ENCODE results near the gene PREX1.

Gene PREX1

DNA sequence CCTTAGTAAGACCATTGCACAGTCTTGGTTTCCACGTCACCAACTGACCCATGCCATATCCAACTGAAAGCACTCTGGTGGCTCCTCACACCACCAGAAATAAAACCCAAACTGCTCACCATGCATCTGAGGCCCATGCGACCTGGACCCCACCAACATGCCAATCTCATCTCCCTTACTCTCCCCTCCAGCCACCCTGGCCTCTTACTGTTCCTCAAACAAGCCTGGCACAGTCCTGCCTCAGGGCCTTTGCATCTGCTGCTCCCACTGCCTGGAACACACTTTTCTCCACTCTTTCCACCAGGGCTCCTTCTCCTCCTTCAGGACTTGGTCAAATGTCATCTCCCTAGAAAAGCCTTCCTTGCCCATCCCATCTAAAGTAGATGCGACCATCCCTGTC lies 8.7 kb downstream of the PREX1 start:
- TF ChIP-seq, protein P1, sequence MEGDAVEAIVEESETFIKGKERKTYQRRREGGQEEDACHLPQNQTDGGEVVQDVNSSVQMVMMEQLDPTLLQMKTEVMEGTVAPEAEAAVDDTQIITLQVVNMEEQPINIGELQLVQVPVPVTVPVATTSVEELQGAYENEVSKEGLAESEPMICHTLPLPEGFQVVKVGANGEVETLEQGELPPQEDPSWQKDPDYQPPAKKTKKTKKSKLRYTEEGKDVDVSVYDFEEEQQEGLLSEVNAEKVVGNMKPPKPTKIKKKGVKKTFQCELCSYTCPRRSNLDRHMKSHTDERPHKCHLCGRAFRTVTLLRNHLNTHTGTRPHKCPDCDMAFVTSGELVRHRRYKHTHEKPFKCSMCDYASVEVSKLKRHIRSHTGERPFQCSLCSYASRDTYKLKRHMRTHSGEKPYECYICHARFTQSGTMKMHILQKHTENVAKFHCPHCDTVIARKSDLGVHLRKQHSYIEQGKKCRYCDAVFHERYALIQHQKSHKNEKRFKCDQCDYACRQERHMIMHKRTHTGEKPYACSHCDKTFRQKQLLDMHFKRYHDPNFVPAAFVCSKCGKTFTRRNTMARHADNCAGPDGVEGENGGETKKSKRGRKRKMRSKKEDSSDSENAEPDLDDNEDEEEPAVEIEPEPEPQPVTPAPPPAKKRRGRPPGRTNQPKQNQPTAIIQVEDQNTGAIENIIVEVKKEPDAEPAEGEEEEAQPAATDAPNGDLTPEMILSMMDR (IDR thresholded peaks at IDR 0.05; ENCODE audit: poor library complexity, severe bottlenecking) = no peak
- ATAC-seq (ENCODE audit: low read depth) = no peak
- Histone ChIP-seq H3K4me3 (ENCODE audit: severe bottlenecking) (no peak overlapping the region), H3K27me3 (ENCODE audit: insufficient read depth, poor library complexity, severe bottlenecking) (no peaks in the 10 kb centered on the region), H3K9me3 (ENCODE audit: severe bottlenecking) (no peaks in the 10 kb centered on the region), H3K4me1 (ENCODE audit: insufficient read depth, poor library complexity, severe bottlenecking) (peaks cover 6% of the 10 kb centered on the region), H3K27ac (ENCODE audit: poor library complexity, severe bottlenecking) (no peak overlapping the region), H3K36me3 (ENCODE audit: low read depth) (no peaks in the 10 kb centered on the region)
- DNase-seq (ENCODE audit: low spot score) = no peak

DNA sequence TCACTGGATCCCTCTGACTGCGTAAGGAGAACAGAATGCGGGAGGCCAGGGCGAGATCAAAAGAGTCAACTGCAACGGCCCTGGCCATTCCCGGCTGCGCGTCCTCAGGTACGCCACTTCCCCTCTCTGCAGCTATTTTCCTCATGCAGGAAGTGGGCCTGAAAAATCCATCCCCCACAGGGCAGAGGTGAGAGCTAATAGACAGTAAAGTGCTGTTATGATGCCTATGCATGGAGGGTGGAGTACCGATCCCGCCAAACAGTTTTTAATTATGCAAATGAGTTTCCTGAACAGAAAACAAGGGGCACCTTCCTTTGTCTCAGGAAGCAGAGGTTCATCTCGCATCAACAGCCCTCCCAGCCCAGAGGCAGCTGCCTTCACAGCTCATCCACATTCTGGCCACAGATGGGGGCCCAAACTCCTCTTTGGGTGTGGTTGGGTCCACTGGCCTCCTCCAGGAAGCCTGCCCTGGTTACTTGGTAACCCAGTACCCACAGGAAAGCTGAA lies 9.3 kb downstream of the PREX1 start:
- H3K9me3 ChIP-seq (ENCODE audit: severe bottlenecking) = no peaks in the 10 kb centered on the region
- ATAC-seq (ENCODE audit: low read depth) (no peak), DNase-seq (ENCODE audit: low spot score) (no peak)
- no peaks in the 10 kb centered on the region for H3K27me3 ChIP-seq (ENCODE audit: insufficient read depth, poor library complexity, severe bottlenecking)
- TF ChIP-seq, protein P1 (IDR thresholded peaks at IDR 0.05; ENCODE audit: poor library complexity, severe bottlenecking) = no peak
- no peaks in the 10 kb centered on the region for H3K36me3 ChIP-seq (ENCODE audit: low read depth)
- no peak overlapping the region for H3K27ac ChIP-seq (ENCODE audit: poor library complexity, severe bottlenecking)
- peaks cover under 1% of the 10 kb centered on the region for H3K4me1 ChIP-seq (ENCODE audit: insufficient read depth, poor library complexity, severe bottlenecking)
- H3K4me3 ChIP-seq (ENCODE audit: severe bottlenecking) = no peak overlapping the region

DNA sequence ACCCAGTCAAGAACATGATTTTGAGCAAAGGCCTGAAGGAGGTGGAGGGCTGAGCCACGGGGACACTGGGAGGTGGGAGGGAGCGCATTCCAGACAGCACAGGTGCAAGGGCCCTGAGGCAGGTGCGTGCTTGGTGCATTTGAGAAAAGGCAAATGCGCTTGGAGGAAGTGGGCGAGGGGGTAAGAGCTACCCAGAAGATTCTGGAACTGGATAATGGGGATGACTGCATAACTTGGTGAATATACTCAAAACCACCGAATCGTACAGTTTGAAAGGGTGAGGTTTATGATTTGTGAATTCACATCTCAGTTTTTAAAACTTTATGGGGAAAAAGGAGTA lies 9.8 kb downstream of the PREX1 start:
- H3K36me3 ChIP-seq (ENCODE audit: low read depth) = no peaks in the 10 kb centered on the region
- ATAC-seq (ENCODE audit: low read depth) (no peak), DNase-seq (ENCODE audit: low spot score) (no peak)
- TF ChIP-seq, protein P1 (IDR thresholded peaks at IDR 0.05; ENCODE audit: poor library complexity, severe bottlenecking) = no peak
- H3K4me1 ChIP-seq (ENCODE audit: insufficient read depth, poor library complexity, severe bottlenecking) = no peaks in the 10 kb centered on the region
- H3K27me3 ChIP-seq (ENCODE audit: insufficient read depth, poor library complexity, severe bottlenecking) = no peaks in the 10 kb centered on the region
- no peak overlapping the region for H3K4me3 ChIP-seq (ENCODE audit: severe bottlenecking)
- H3K9me3 ChIP-seq (ENCODE audit: severe bottlenecking) = no peaks in the 10 kb centered on the region
- no peak overlapping the region for H3K27ac ChIP-seq (ENCODE audit: poor library complexity, severe bottlenecking)

DNA sequence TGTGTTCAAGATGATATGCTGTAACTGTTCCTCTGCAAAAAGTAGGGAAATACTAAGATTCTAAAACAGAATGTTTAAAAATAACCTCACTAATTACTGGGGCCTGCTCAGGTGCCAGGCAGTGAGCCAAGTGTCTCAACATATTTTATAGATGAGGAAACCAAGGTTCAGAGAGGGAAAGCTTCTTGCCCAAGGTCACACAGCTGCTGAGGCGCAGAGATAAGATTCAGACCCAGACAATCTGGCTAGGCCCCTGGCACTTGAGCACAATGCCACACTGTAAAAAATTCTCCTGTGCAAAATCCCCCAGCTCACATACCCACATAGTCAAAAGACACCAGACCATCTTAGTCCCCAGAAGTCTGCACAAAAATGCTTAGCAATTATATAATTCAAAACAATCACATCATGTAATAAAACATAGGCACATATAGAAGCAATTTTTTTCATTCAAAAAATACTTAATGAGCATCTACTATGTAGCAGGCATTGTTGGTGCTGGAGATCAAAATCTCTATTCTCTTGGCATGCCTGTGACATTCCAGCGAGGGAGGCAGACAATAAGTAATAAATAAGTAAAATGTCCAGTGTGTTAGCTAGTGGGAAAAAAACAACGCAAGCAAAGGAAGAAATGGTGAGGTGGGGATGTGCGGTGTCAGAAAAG lies 10.3 kb downstream of the PREX1 start:
- no peak overlapping the region for H3K4me3 ChIP-seq (ENCODE audit: severe bottlenecking)
- TF ChIP-seq, protein P1 (IDR thresholded peaks at IDR 0.05; ENCODE audit: poor library complexity, severe bottlenecking) = no peak
- ATAC-seq (ENCODE audit: low read depth) = no peak
- H3K27me3 ChIP-seq (ENCODE audit: insufficient read depth, poor library complexity, severe bottlenecking) = no peaks in the 10 kb centered on the region
- no peaks in the 10 kb centered on the region for H3K4me1 ChIP-seq (ENCODE audit: insufficient read depth, poor library complexity, severe bottlenecking)
- no peak for DNase-seq (ENCODE audit: low spot score)
- no peaks in the 10 kb centered on the region for H3K36me3 ChIP-seq (ENCODE audit: low read depth)
- H3K27ac ChIP-seq (ENCODE audit: poor library complexity, severe bottlenecking) = no peak overlapping the region
- no peaks in the 10 kb centered on the region for H3K9me3 ChIP-seq (ENCODE audit: severe bottlenecking)
